ENCODE results near the gene RRBP1. TPM values are rescaled to one million over a fixed set of nuclear protein-coding genes. Genes with fewer than 3 reads are reported as not detected.
A peak's percentile ranks its signal among the peaks of the same experiment; 100 is the strongest.

RRBP1 gene
- total and polyA plus RNA-seq, 3 donors from 2014 or later: 93.8 to 146 (median 144) TPM

- Histone ChIP-seq H3K36me3 (ENCODE audit: low read depth, missing control alignments) (no peaks in the 10 kb centered on the region), H3K4me1 (peaks cover 5% of the 10 kb centered on the region), H3K27ac (no peak overlapping the region), H3K27me3 (no peaks in the 10 kb centered on the region), H3K4me3 (no peak overlapping the region), H3K9me3 (no peaks in the 10 kb centered on the region)
- peak; percentile 55 for DNase-seq
- TF ChIP-seq CTCF (IDR thresholded peaks at IDR 0.05) (peak; percentile 19 to 71 (median 62)), POLR2A (IDR thresholded peaks at IDR 0.05) (no peak)
- intact Hi-C loops (cut with DNase I; ENCODE audit: low total_unique reads): loop anchor here (5.0 kb wide), 1 partner anchor 80 kb away; no protein-coding TSS in a partner anchor
- 85 to 89% methylated on average over 15 of the region's 15 CpGs for WGBS, 2 donors
These were observed 64.7 kb downstream of the RRBP1 start for GRCh38 chr20:17617212-17617867.

GRCh38 chr20:17616480-17617211 is 65.4 kb downstream of the RRBP1 start:
- intact Hi-C loops (cut with DNase I; ENCODE audit: low total_unique reads): loop anchor here (5.0 kb wide), 1 partner anchor 79 kb away; no protein-coding TSS in a partner anchor
- Histone ChIP-seq H3K27me3 (no peaks in the 10 kb centered on the region), H3K36me3 (ENCODE audit: low read depth, missing control alignments) (no peaks in the 10 kb centered on the region), H3K27ac (no peak overlapping the region), H3K4me3 (no peak overlapping the region), H3K9me3 (no peaks in the 10 kb centered on the region), H3K4me1 (peaks cover 12% of the 10 kb centered on the region)
- TF ChIP-seq CTCF (IDR thresholded peaks at IDR 0.05): no peak
- TF ChIP-seq POLR2A (IDR thresholded peaks at IDR 0.05): no peak
- WGBS, 2 donors: 86 to 91% methylated on average over 19 to 22 of the region's 22 CpGs
- DNase-seq: peak; percentile 12

GRCh38 chr20:17615645-17616479 is 66.2 kb downstream of the RRBP1 start:
- Histone ChIP-seq H3K36me3 (ENCODE audit: low read depth, missing control alignments) (no peaks in the 10 kb centered on the region), H3K9me3 (no peaks in the 10 kb centered on the region), H3K27ac (no peak overlapping the region), H3K27me3 (no peaks in the 10 kb centered on the region), H3K4me3 (no peak overlapping the region), H3K4me1 (peaks cover 15% of the 10 kb centered on the region)
- peak; percentile 11 for DNase-seq
- TF ChIP-seq POLR2A (IDR thresholded peaks at IDR 0.05): no peak
- no peak for TF ChIP-seq CTCF (IDR thresholded peaks at IDR 0.05)
- intact Hi-C loops (cut with DNase I; ENCODE audit: low total_unique reads): loop anchor here (5.0 kb wide), 1 partner anchor 79 kb away; no protein-coding TSS in a partner anchor
- 52 to 73% methylated on average over 5 to 22 of the region's 22 CpGs for WGBS, 2 donors

- Histone ChIP-seq H3K27ac (no peak overlapping the region), H3K4me1 (peaks cover 15% of the 10 kb centered on the region), H3K27me3 (no peaks in the 10 kb centered on the region), H3K36me3 (ENCODE audit: low read depth, missing control alignments) (no peaks in the 10 kb centered on the region), H3K4me3 (no peak overlapping the region), H3K9me3 (no peaks in the 10 kb centered on the region)
- 74 to 79% methylated on average over 6 to 32 of the region's 32 CpGs for WGBS, 2 donors
- TF ChIP-seq POLR2A (IDR thresholded peaks at IDR 0.05) (no peak), CTCF (IDR thresholded peaks at IDR 0.05) (no peak)
- intact Hi-C loops (cut with DNase I; ENCODE audit: low total_unique reads): loop anchor here (5.0 kb wide), 1 partner anchor 78 kb away; no protein-coding TSS in a partner anchor
- no peak for DNase-seq
These were observed 67.0 kb downstream of the RRBP1 start for GRCh38 chr20:17614812-17615644.
